HepG2 (cell line): ENCODE results near the gene AXIN1.

Experiments
- HHEX ChIP-seq: IDR thresholded peaks from 2 replicates; pipeline ENCODE4 v1.6.1; 2016; ENCODE audit warnings: control low read depth
- JUND ChIP-seq: sonication (generic); formaldehyde crosslinking; IDR thresholded peaks from 2 replicates; pipeline ENCODE4 v1.8.0; 2022; ENCODE audit warnings: mild to moderate bottlenecking, missing genetic modification reagents
- MEIS1 ChIP-seq: sonication (generic); formaldehyde crosslinking; IDR thresholded peaks from 2 replicates; pipeline ENCODE4 v1.9.0; 2021; ENCODE audit warnings: mild to moderate bottlenecking, missing genetic modification reagents, moderate library complexity, borderline replicate concordance
- POLR2A ChIP-seq, 2 experiments: IDR thresholded peaks; 2 replicates each; pipeline ENCODE4 v1.6.1; 2011; ENCODE audit warnings: low read depth in 2 of 2, low read length in 2 of 2, mild to moderate bottlenecking in 1 of 2, moderate library complexity in 1 of 2; ENCODE audit not compliant: insufficient read depth in 1 of 2
- POLR2AphosphoS5 ChIP-seq: IDR thresholded peaks from 2 replicates; pipeline ENCODE4 v1.6.1; 2012; ENCODE audit warnings: low read depth, low read length
- SSRP1 ChIP-seq: IDR thresholded peaks from 2 replicates; pipeline ENCODE4 v1.6.1; 2016; ENCODE audit warnings: control low read depth
- TF ChIP-seq, protein P1 (sequence below): sonication (generic); formaldehyde crosslinking; IDR thresholded peaks from 2 replicates; pipeline ENCODE4 v1.4.0; 2020; ENCODE audit warnings: missing genetic modification reagents
- TF ChIP-seq, protein P2 (sequence below): sonication (generic); formaldehyde crosslinking; IDR thresholded peaks from 2 replicates; pipeline ENCODE4 v1.8.1; 2023; ENCODE audit warnings: missing genetic modification reagents, inconsistent platforms, borderline replicate concordance
- TF ChIP-seq, protein P3 (sequence below): sonication (generic); formaldehyde crosslinking; IDR thresholded peaks from 2 replicates; pipeline ENCODE4 v1.5.0; 2020; ENCODE audit warnings: mild to moderate bottlenecking, missing genetic modification reagents, moderate library complexity
- TF ChIP-seq, protein P4 (sequence below): sonication (generic); formaldehyde crosslinking; conservative IDR thresholded peaks from 2 replicates; pipeline ENCODE4 v1.4.0; 2020; ENCODE audit warnings: missing genetic modification reagents

DNA sequence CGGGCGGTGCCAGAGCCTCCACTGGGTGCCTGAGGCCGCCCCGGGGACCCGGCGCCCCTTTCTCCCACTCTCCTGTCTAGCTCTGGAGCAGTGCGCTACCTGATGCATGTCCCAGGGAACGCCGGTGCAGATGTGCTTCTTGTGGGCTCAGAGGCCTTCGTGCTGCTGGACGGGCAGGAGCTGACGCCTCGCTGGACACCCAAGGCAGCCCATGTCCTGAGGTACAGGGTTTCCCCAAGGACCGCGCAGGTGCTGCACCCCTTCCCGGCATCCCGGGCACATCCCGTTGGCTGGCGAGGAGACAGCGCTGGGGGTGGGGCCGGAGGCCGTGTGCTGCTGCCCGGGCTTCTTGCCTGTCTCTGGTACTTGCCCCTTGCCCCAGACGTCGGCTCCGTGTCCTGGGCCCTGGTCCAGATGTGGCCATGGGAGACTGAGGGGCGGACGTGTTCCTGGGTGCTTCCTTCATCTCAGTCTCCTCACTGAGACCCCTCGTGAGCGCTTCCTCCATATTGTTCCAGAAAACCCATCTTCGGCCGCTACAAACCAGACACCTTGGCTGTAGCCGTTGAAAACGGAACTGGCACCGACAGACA is 89.2 kb downstream of the AXIN1 start:
- TF ChIP-seq, protein P1, sequence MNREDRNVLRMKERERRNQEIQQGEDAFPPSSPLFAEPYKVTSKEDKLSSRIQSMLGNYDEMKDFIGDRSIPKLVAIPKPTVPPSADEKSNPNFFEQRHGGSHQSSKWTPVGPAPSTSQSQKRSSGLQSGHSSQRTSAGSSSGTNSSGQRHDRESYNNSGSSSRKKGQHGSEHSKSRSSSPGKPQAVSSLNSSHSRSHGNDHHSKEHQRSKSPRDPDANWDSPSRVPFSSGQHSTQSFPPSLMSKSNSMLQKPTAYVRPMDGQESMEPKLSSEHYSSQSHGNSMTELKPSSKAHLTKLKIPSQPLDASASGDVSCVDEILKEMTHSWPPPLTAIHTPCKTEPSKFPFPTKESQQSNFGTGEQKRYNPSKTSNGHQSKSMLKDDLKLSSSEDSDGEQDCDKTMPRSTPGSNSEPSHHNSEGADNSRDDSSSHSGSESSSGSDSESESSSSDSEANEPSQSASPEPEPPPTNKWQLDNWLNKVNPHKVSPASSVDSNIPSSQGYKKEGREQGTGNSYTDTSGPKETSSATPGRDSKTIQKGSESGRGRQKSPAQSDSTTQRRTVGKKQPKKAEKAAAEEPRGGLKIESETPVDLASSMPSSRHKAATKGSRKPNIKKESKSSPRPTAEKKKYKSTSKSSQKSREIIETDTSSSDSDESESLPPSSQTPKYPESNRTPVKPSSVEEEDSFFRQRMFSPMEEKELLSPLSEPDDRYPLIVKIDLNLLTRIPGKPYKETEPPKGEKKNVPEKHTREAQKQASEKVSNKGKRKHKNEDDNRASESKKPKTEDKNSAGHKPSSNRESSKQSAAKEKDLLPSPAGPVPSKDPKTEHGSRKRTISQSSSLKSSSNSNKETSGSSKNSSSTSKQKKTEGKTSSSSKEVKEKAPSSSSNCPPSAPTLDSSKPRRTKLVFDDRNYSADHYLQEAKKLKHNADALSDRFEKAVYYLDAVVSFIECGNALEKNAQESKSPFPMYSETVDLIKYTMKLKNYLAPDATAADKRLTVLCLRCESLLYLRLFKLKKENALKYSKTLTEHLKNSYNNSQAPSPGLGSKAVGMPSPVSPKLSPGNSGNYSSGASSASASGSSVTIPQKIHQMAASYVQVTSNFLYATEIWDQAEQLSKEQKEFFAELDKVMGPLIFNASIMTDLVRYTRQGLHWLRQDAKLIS = no peak
- TF ChIP-seq MEIS1 (no peak), SSRP1 (CRISPR knock-in tag) (no peak), JUND (no peak), HHEX (CRISPR knock-in tag) (no peak), POLR2A (IDR thresholded peaks at IDR 0.05; ENCODE audit: insufficient read depth in 1 of 2, low read depth in 2 of 2, low read length in 2 of 2) (no peak), POLR2AphosphoS5 (no peak)
- TF ChIP-seq, protein P2, sequence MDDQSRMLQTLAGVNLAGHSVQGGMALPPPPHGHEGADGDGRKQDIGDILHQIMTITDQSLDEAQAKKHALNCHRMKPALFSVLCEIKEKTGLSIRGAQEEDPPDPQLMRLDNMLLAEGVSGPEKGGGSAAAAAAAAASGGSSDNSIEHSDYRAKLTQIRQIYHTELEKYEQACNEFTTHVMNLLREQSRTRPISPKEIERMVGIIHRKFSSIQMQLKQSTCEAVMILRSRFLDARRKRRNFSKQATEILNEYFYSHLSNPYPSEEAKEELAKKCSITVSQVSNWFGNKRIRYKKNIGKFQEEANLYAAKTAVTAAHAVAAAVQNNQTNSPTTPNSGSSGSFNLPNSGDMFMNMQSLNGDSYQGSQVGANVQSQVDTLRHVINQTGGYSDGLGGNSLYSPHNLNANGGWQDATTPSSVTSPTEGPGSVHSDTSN (CRISPR knock-in tag) = no peak
- TF ChIP-seq, protein P3, sequence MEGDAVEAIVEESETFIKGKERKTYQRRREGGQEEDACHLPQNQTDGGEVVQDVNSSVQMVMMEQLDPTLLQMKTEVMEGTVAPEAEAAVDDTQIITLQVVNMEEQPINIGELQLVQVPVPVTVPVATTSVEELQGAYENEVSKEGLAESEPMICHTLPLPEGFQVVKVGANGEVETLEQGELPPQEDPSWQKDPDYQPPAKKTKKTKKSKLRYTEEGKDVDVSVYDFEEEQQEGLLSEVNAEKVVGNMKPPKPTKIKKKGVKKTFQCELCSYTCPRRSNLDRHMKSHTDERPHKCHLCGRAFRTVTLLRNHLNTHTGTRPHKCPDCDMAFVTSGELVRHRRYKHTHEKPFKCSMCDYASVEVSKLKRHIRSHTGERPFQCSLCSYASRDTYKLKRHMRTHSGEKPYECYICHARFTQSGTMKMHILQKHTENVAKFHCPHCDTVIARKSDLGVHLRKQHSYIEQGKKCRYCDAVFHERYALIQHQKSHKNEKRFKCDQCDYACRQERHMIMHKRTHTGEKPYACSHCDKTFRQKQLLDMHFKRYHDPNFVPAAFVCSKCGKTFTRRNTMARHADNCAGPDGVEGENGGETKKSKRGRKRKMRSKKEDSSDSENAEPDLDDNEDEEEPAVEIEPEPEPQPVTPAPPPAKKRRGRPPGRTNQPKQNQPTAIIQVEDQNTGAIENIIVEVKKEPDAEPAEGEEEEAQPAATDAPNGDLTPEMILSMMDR (CRISPR knock-in tag) = no peak
- TF ChIP-seq, protein P4, sequence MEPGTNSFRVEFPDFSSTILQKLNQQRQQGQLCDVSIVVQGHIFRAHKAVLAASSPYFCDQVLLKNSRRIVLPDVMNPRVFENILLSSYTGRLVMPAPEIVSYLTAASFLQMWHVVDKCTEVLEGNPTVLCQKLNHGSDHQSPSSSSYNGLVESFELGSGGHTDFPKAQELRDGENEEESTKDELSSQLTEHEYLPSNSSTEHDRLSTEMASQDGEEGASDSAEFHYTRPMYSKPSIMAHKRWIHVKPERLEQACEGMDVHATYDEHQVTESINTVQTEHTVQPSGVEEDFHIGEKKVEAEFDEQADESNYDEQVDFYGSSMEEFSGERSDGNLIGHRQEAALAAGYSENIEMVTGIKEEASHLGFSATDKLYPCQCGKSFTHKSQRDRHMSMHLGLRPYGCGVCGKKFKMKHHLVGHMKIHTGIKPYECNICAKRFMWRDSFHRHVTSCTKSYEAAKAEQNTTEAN = no peak
